Cardiac muscle cell (in vitro differentiated cells and primary cell): ENCODE data around the gene MIEF1. TPM values are rescaled to one million over a fixed set of nuclear protein-coding genes. Genes with fewer than 3 reads are reported as not detected.

Source experiments
- DNase-seq, 2 donors: peaks; one replicate each; pipeline versions ENCODE4 v3.0.0 to v3.0.0-alpha.2; 2010 to 2017; ENCODE audit warnings: low read depth in 1 of 2, low spot score in 1 of 2
- H3K27ac ChIP-seq: fragments of 200-600 bp; sonication (generic); 2 replicates; pipeline ENCODE4 v1.5.1; 2016
- H3K27me3 ChIP-seq: fragments of 200-600 bp; sonication (generic); 2 replicates; pipeline ENCODE4 v1.6.0; 2016; ENCODE audit warnings: control low read depth
- H3K36me3 ChIP-seq: fragments of 200-600 bp; sonication (generic); 2 replicates; pipeline ENCODE4 v1.5.1; 2016; ENCODE audit warnings: control low read depth
- H3K4me1 ChIP-seq: fragments of 200-600 bp; sonication (generic); 2 replicates; pipeline ENCODE4 v1.8.1; 2017; ENCODE audit warnings: low read depth, mild to moderate bottlenecking, mixed run types
- H3K4me3 ChIP-seq: fragments of 200-600 bp; sonication (generic); 2 replicates; pipeline ENCODE4 v1.5.1; 2016; ENCODE audit warnings: mild to moderate bottlenecking
- H3K9me3 ChIP-seq: fragments of 200-600 bp; sonication (generic); 2 replicates; pipeline ENCODE4 v1.5.1; 2017; ENCODE audit warnings: low read depth, mild to moderate bottlenecking, control low read depth
- polyA plus RNA-seq: library from polyadenylated mRNA; unstranded; fragments of >200 nt; fragmentation: Nextera tagmentation; extraction: Ambion mirVana; gene quantifications from 2 replicates; pipeline ENCODE4 v1.2.1, GENCODE V29; 2016
- total RNA-seq: library from RNA; depleted of rRNA; stranded (reverse); fragments of >200 nt; gene quantifications from 2 replicates; pipeline ENCODE4 v1.2.3, GENCODE V29; 2016
- TF ChIP-seq, protein P1 (sequence below): IDR thresholded peaks from 2 replicates; pipeline ENCODE4 v1.5.1; 2012; ENCODE audit warnings: low read depth, mild to moderate bottlenecking, low read length

Gene MIEF1
- total and polyA plus RNA-seq, 2 experiments from 2014 or later = 29.1 to 31.2 TPM

DNA sequence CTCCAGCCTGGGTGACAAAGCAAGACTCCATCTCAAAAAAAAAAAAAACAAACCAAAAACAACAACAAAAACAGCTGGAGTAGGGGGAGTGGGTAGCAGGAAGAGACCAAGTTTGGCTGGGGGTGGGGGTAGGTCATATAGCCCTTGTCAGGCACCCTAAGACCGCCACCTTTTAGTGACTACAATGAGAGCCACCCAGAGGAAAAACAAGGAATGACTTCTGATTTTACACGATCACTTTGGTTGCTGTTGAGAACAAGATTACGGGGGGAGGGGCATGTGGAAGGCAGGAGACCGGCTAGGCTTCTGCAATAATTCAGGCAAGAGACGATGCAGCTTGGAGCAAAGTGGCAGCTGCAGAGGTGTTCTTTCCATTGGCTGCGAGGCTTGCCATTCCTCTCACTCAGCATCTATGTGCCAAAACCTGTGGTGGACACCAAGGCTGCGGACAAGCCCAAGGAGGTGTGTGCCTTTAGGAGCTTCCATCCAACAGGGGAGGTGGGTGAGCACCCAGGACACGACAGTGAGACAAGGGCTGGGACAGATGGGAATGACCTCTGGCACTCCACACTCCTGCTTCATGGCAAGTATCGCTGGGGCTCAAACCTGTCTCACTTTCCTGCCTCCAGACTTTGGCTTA is 28.7 kb downstream of the MIEF1 start:
- TF ChIP-seq, protein P1, sequence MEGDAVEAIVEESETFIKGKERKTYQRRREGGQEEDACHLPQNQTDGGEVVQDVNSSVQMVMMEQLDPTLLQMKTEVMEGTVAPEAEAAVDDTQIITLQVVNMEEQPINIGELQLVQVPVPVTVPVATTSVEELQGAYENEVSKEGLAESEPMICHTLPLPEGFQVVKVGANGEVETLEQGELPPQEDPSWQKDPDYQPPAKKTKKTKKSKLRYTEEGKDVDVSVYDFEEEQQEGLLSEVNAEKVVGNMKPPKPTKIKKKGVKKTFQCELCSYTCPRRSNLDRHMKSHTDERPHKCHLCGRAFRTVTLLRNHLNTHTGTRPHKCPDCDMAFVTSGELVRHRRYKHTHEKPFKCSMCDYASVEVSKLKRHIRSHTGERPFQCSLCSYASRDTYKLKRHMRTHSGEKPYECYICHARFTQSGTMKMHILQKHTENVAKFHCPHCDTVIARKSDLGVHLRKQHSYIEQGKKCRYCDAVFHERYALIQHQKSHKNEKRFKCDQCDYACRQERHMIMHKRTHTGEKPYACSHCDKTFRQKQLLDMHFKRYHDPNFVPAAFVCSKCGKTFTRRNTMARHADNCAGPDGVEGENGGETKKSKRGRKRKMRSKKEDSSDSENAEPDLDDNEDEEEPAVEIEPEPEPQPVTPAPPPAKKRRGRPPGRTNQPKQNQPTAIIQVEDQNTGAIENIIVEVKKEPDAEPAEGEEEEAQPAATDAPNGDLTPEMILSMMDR = peak; percentile 36
- DNase-seq = peak; percentile 44 to 61
- H3K36me3 ChIP-seq = no peaks in the 10 kb centered on the region
- H3K27ac ChIP-seq = no peak overlapping the region
- peaks cover 7% of the 10 kb centered on the region for H3K4me1 ChIP-seq
- no peaks in the 10 kb centered on the region for H3K27me3 ChIP-seq
- no peaks in the 10 kb centered on the region for H3K9me3 ChIP-seq
- H3K4me3 ChIP-seq = no peak overlapping the region

DNA sequence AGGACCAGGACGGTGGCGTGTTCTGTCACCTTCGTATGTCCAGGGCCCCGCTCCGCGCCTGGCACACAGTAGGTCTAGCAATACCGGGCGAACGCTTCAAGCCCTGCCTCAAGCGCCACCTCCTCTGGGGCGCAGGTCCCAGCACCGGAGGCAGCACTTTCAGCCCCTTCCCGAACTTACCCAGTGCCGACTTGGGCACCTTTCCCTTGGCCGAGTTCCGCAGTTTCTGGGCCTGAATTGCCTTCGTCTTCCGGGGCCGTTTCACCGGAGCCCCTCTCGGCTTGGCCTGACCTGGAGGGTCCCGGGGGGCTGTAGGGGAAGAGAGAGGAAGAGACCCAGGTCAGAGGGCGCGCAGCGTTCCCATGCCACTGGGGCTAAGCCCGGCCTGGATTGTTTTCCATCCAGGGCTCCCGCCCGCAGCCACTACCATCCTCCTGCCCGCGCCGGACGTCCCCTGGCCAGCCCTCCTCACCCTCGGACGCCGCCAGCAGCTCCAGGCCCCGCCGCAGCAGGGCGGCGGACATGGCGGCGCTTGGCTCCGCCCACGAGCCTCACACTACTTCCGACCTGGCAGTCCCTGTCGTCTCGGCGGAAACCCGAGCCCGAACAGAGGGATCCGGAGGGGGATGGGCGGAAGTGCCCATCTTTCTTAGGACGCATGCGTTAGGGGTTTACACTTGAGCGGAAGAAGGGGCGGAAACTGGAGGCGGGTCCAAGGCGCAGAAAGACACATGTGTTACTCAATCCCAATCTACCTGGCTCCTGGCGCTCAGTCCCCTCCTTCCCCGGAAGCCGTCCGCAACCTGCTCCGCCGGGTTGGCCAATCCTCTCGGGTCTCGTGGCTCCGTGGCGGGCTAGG is 30.4 kb downstream of the MIEF1 start, which contains the start of gene RPS19BP1:
TSS of gene RPS19BP1 (minus strand) at position 534 of the 859 bp plus-strand sequence. CDS start at position 524, 10 bp downstream.
- TF ChIP-seq, protein P1 = no peak
- Histone ChIP-seq H3K27me3 (no peaks in the 10 kb centered on the region), H3K27ac (peak within 1 kb of the TSS; percentile 74), H3K4me1 (peaks cover 7% of the 10 kb centered on the region), H3K4me3 (peak within 1 kb of the TSS; percentile 71), H3K36me3 (no peaks in the 10 kb centered on the region), H3K9me3 (no peaks in the 10 kb centered on the region)
- DNase-seq = peak; percentile 100

DNA sequence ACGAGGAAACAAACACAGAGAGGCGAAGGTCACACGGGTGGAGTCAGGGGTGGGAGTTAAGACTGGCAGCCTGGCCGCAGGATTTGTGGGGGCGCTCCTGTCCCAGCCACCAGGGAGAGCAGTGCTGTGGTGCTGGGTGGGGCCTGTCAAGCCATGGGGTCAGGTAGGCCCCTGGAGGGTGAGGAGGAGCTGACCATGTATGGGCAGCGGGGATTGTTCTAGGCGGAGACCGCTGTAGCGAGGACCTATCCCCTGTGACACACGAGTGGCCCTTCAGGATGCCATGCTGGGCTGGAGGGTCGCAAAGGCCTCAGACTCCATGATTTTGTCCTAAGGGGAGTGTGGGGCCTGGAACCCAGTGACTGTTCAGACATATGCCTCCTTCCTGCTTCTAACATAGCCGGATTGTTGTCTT is 32.0 kb downstream of the MIEF1 start:
- TF ChIP-seq, protein P1 = no peak
- no peak for DNase-seq
- Histone ChIP-seq H3K4me1 (peaks cover 7% of the 10 kb centered on the region), H3K27me3 (no peaks in the 10 kb centered on the region), H3K36me3 (no peaks in the 10 kb centered on the region), H3K4me3 (no peak overlapping the region), H3K9me3 (no peaks in the 10 kb centered on the region), H3K27ac (no peak overlapping the region)

- H3K27ac ChIP-seq = no peak overlapping the region
- peak; percentile 81 to 87 for DNase-seq
- TF ChIP-seq, protein P1 = peak; percentile 86
- no peaks in the 10 kb centered on the region for H3K27me3 ChIP-seq
- no peaks in the 10 kb centered on the region for H3K36me3 ChIP-seq
- no peak overlapping the region for H3K4me3 ChIP-seq
- peaks cover 7% of the 10 kb centered on the region for H3K4me1 ChIP-seq
- no peaks in the 10 kb centered on the region for H3K9me3 ChIP-seq
These were observed 32.7 kb downstream of the MIEF1 start for GRCh38 chr22:39534591-39535356.

- H3K27me3 ChIP-seq = no peaks in the 10 kb centered on the region
- H3K4me3 ChIP-seq = no peak overlapping the region
- peaks cover 7% of the 10 kb centered on the region for H3K4me1 ChIP-seq
- no peaks in the 10 kb centered on the region for H3K9me3 ChIP-seq
- no peak for DNase-seq
- TF ChIP-seq, protein P1 = no peak
- no peak overlapping the region for H3K27ac ChIP-seq
- H3K36me3 ChIP-seq = no peaks in the 10 kb centered on the region
These were observed 33.3 kb downstream of the MIEF1 start for GRCh38 chr22:39535357-39535725.
